ENCODE measurements around the gene SMC1B. TPM values are rescaled to one million over a fixed set of nuclear protein-coding genes. Genes with fewer than 3 reads are reported as not detected.

Gene SMC1B
- total and polyA plus RNA-seq, 2 of the 8 experiments (the other 6 are each of a cell fraction or from before 2014, with no cell fraction given), result 0.02 TPM; not detected in 1

- TF ChIP-seq EP300 (IDR thresholded peaks at IDR 0.05; ENCODE audit: borderline replicate concordance in 1 of 2, low read depth in 2 of 2, low read length in 2 of 2) (no peak), E2F6 (IDR thresholded peaks at IDR 0.05) (no peak), CTBP2 (IDR thresholded peaks at IDR 0.05; ENCODE audit: borderline replicate concordance, insufficient read depth, insufficient read length, low read length) (no peak)
These were observed 81.4 kb downstream of the SMC1B start (continued) for GRCh38 chr22:45332001-45332400.
